Stimulated activated CD8-positive, alpha-beta memory T cell treated with anti-CD3 and anti-CD28 coated beads, Interleukin-15, amount 100 ng/mL, for 48 hours (primary cell): ENCODE measurements around the gene MARCOL.

Source experiments
- DNase-seq, 2 donors: peaks; one replicate each; pipeline ENCODE4 v3.0.0-alpha.2; 2020; ENCODE audit warnings: low read depth in 2 of 2

MARCOL gene

DNA sequence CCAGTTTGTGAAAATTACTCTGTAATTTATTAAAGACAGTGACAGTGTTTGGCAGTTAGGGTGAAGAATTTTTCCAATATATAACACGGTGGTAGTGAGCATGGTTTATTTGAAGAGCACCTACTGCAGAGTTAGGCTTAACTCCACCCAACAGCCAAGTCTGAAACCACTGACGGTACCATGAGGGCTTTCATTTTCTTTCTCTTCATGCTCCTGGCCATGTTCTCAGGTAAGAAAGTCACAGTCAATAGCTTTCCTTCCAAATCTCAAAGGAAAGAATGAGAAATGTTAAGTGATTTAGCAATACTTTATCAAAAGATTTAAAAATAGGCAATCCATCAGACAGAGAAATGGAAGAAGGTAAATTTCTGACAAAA, at the start of gene MARCOL:
MARCOL (plus strand) TSS at position 108 of the 377 bp plus-strand sequence; CDS start at position 181, 73 bp downstream.
- no peak for DNase-seq

DNA sequence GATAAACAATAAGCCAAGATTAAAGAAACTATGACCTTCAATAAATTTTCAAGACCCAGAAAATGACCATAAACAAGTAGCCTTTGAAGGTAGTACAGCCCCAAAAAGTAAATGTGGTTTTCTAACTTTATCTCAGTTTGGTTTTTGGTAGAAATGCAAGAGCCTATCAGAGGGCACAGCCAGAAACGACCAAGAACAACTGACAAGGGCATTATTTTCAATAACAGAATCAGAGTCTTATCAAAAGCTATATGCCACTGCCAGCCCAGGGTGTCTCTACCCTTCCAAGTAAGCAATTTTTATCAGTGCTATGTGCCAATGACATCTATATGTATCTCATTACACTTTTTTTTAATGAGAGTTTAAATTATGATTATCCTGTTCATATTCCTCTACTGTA, 47.3 kb upstream of the MARCOL start:
- no peak for DNase-seq

DNA sequence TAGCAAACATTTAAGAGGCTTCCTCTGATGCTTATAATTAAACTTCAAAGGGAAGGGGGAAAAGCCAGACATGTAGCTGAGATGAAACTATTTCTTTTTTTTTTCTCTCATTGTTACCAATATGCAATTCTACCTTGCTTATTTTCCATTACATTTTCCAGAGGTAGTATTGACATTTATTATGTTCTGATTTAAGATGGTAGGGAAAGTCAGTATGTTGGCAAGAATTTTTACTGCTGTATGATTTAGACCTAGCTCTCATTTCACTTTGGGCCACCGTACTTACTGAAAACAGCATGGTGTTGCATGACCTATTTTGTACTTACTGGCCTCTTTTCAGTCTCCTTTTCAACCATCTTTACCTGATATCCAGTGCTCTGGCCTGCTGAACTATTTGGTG, 45.1 kb upstream of the MARCOL start:
- no peak for DNase-seq

GRCh38 chr5:148201151-148201550, 37.2 kb upstream of the MARCOL start:
- no peak for DNase-seq

DNA sequence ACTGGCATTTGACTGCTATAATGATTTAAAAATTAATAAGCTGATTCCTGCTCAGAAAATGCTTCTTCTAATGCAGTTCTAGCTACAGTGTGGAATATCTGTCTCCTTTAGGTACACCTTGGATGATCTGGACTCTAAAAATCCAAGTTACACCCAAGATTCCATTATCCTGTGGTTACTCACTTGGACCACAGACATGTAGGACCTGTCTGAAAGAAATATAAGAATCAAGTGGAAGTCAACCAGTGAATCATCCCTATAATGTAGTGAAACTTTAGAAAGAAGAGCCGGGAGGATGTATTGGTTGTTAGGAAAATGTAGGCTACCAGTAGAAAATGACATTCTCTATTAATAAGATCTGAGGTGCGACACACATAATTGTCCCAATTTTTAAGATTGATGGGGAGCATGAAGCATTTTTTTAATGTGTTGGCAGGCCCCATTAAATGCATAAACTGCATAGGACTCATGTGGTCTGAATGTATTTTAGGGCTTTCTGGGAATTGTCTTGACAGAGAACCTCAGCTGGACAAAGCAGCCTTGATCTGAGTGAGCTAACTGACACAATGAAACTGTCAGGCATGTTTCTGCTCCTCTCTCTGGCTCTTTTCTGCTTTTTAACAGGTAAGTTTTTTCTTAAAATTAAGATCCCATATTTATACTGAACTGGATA, 35.7 kb upstream of the MARCOL start, which contains the start of gene SPINK6:
SPINK6 (plus strand) TSS at position 512 of the 673 bp plus-strand sequence; CDS start at position 567, 55 bp downstream.
- no peak for DNase-seq

DNA sequence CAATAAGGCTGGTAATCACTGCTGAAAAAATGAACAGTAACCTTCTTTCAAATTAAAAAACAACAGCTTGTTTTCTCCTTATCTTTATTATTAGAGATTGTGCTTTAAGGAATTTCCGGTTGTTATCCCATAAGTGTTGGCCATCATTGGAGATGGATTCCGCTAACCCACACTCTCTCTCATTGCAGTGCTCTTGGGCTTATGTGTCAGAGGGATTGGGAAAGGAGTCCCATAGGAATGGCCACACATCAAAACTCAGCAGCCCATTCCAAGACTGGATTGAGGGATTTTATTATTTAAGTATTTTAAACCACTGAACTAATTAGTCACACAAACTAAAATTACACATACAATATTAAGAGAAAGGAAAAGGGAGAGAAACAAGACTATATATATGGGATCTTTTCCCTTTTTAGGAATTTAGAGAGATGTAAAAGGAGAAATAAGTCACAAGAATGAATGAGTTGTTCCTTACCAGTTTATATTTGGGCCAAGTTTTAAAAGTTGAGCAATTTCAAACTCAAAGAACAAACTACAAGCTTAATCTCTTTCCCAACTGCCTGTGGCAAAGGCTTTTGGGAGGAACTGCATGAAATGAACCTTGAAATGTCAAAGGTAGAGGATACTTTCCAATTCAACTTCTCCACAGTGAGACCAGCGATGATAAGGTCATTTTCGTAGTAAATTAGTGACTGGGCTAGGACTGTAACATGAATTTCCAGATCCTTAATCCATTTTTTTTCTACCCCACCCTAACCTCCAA, 33.1 kb upstream of the MARCOL start:
- DNase-seq: no peak

DNA sequence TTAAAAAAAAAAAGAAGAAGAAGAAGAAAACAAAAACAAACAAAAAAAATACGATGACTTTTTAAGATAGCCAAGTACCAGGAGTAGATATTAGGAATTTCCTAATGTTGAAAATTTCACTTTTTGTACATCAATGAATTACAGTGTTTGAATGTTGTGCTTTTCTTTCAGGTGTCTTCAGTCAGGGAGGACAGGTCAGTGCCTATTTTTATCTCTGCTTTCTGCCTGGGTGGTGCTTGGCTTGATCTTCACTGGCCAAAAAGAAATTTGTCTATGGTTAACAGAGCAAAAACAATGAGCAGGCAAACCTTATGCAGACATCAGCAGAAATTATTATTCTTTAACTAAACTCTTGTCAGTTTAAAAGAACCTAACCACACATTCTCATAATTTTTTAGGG, 32.5 kb upstream of the MARCOL start:
- no peak for DNase-seq

GRCh38 chr5:148206620-148207019, 31.7 kb upstream of the MARCOL start:
- DNase-seq: no peak

GRCh38 chr5:148208226-148208625, 30.1 kb upstream of the MARCOL start:
- no peak for DNase-seq

DNA sequence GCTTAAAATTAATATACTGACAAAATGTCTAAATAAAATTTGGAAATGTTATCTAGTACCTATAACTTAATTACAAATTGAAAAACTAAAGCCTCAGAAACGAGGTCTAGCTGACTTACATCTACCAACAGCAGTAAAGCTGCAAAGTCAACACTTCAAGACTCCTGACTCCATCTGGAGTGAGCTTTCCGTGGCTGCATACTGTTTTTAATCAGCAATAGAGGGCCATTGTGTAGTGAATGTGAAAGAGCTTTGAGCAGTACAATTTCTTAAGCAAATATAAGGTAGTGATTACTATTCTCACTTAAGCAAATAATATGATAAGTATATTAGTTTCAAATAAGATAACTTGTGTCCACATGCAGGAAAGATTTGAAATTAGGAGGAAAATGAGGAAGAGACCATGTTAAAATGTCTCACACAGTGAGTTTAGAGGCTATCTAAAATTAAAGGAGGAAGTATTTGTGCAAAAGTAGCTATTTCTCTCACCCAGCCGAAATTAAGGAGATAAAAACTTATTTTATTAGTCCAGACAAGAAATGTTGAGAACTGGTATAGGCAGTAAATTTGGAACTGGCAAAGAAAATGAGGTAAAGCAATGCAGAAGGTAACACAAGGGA, 29.1 kb upstream of the MARCOL start:
- DNase-seq: no peak

DNA sequence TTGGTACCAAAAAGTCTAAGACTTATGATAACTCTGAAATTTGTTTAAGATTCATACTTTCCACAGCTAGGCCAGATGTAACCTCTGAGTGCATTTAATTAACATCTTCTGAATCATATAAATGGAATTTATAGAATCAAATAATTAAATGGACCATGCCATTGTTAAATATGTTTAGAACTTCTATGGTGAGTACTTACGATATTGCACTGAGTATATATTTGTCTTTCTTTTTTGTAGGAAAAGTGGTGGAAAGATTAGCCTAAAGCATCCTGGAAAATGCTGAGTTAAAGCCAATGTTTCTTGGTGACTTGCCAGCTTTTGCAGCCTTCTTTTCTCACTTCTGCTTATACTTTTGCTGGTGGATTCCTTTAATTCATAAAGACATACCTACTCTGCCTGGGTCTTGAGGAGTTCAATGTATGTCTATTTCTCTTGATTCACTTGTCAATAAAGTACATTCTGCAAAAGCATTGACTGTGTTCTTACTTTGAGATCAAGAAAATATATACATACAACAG, 23.6 kb upstream of the MARCOL start:
- no peak for DNase-seq

DNA sequence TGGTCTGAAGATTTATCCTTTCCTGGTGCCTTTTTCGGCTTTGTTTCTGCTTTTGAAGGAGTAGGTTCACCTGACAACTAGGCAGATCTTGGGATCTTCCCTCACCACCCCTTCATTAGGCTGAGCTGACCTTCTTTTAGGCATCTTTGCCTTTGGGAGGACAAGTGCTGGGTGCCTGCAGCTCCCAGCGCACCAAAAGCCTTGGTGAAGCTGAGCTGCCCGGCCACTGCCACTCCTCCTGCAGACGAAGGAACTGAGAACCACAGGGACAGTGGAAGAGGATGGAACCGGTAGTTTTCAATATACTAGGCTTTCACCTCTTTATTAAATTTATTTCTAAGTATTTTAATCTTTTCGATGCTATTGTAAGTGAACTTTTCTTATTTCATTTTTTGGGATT, 16.8 kb upstream of the MARCOL start:
- no peak for DNase-seq

DNA sequence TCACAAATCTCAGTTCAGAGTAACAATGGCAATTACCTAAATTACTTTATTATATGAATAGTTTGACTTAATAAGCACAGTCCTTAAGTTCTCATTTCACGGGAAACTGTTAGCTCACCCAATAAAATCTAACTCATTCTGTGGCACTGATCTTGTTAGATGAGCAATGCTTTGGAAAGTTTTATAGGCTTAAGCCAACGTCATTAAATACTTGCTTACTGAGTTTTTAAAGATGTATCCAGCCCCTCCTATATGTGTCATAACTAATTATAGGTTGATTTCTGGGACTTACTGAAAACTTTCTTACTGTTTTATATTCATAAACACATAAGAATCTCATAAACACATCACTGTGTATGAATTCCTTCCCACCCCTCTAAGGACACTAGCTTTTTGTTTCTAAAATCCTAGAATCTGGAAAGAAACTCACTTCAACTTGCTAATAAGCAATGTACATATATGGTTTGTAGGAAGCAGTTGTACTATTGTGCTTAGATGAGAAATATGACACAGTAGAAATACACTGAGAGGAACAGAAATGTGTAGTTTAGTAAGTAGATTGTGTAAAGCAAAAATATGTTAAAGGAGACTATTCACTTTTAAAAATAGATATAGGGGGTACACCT, 14.1 kb upstream of the MARCOL start:
- DNase-seq: no peak

DNA sequence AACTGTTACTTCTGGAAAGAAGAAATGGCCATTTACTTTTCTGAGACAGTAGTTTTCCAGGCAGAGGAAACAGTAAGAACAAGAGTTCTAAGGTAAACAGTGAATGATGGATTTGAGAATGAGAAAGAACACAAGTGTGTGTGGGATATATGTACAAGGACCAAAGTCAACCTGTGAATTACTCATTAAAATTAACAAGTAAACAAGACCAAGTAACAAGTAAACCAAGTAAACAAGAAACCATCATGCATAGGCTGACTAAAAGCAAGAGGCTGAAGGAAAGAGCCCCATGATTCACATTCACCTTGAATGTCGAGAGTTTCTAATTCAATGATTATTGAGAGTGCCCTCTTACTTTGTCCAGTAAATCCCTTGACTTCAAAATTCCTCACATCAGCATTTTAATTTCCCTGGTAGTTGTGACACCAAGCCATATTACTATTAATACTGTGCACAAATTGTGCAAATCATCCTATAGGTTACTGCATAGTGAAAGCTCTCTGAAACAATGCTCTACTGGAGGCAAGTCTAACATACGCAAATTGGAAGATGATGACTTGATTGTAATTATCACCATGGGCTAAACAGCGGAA, 9.8 kb upstream of the MARCOL start:
- DNase-seq: no peak

- DNase-seq: no peak
Observed at GRCh38 chr5:148229840-148230239, 8.5 kb upstream of the MARCOL start.

DNA sequence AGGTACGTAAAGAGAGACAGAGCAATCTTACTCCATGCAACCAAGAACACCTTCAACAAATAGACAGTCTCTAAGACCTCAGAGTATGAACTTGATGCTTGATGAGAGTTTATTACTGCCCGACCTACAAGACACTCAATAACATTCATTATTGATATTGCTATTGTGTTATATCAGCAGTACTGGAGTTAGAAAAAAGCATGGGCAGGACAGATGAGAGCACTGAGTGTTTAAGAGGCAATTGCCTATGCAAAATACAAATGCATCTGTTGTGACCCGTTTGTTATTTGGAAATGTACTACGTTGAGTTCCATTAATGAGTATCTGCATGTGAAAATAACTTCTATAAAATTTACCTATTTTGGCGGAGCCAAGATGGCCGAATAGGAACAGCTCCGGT, 8.1 kb upstream of the MARCOL start:
- DNase-seq: no peak

DNA sequence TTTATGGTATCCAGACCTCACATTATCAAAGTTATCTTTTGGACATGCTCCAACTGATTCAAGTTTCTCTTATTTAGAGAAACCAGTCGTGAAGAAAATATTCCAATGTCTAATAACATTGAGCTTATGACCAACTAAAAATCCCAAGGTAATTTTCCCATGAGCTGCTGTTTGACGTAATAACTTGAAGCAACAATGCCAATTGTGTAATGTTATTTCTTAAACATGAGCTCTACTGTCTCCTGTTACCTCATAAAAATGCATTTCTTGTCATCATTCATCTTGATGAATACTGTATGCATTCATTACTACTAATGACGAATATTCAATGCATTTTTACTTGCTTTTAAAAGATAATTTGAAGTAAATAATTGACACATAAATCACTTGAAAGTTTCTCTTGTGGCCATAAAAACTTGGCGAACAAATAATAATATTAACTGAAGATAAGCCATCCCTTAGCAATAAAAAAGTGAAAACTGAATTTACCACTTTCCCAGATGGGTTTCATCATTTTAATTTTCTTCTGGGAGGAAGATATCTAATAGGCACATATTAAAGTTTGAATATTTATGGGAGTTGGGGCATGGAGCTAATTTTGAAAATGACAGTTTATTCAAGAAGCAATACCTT, 424 bp upstream of the MARCOL start:
- no peak for DNase-seq

GRCh38 chr5:148248894-148249293, 10.6 kb downstream of the MARCOL start:
- no peak for DNase-seq

DNA sequence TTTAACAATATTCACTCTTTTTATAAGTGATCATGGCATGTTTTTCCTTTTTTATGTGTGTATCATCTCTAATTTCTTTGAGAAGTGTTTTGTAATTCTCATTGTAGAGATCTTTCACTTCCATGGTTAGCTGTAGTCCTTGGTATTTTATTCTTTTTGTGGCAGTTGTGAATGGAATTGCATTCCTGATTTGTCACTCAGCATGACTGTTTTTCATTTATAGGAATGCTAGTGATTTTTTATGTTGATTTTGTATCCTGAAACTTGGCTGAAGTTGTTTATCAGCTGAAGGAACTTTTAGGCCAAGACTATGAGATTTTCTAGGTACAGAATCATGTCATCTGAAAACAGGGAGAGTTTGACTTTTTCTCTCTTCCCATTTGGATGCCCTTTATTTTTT, 17.1 kb downstream of the MARCOL start:
- no peak for DNase-seq

DNA sequence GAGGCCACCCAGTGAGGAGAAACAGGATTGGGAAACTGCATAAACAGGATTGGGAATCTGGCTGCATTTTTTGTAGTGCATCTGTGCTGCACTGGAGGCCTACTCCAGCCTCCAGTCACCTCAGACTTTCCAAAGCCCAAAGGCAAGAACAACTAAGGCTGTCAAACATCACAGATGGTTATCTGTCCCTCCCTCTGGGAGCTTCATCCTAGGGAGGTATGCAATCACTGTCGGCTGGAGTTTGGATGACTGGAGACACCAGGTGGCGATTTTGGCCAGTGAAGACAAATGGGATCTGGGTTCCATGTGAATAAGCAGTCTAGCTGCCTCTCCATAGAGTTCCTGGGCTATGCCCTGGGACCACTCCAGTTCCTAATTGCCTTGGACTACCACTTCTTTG, 21.0 kb downstream of the MARCOL start:
- no peak for DNase-seq

- DNase-seq: no peak
Observed at GRCh38 chr5:148261221-148261620, 22.9 kb downstream of the MARCOL start.
